GM19025 (cell line): ENCODE measurements around the gene MACROH2A2.
"Not testable (repeated sequence)": the region's sequence is repeated elsewhere in the genome, so short reads cannot be mapped to it uniquely, and the experiment has no call there.

Experiments used
- ATAC-seq: cut with Tn5 transposase; IDR thresholded peaks from one replicate; pipeline ENCODE4 v1.9.1; 2021; ENCODE audit warnings: mild to moderate bottlenecking, low read depth, moderate library complexity; ENCODE audit not compliant: unreplicated experiment

The MACROH2A2 gene

GRCh38 chr10:70066190-70066589, 13.5 kb downstream of the MACROH2A2 start:
- no peak for ATAC-seq

- no peak for ATAC-seq
Measured at GRCh38 chr10:70067586-70067985, 14.9 kb downstream of the MACROH2A2 start.

GRCh38 chr10:70068925-70069324, 16.3 kb downstream of the MACROH2A2 start:
- no peak for ATAC-seq

GRCh38 chr10:70069346-70069745, 16.7 kb downstream of the MACROH2A2 start:
- ATAC-seq = no peak

GRCh38 chr10:70070834-70071233, 18.2 kb downstream of the MACROH2A2 start:
- no peak for ATAC-seq

- no peak for ATAC-seq
Measured at GRCh38 chr10:70074165-70074564, 21.5 kb downstream of the MACROH2A2 start.

- no peak for ATAC-seq
Measured at GRCh38 chr10:70074971-70075370, 22.3 kb downstream of the MACROH2A2 start.

GRCh38 chr10:70078329-70078728, 25.7 kb downstream of the MACROH2A2 start:
- no peak for ATAC-seq

GRCh38 chr10:70078937-70079336, 26.3 kb downstream of the MACROH2A2 start:
- ATAC-seq = no peak

GRCh38 chr10:70080789-70081188, 28.1 kb downstream of the MACROH2A2 start:
- not testable (repeated sequence) for ATAC-seq

- ATAC-seq = no peak
Measured at GRCh38 chr10:70084189-70084588, 31.5 kb downstream of the MACROH2A2 start.

GRCh38 chr10:70085975-70086613, 33.4 kb downstream of the MACROH2A2 start:
- ATAC-seq = no peak

GRCh38 chr10:70087616-70088307, 35.1 kb downstream of the MACROH2A2 start:
- ATAC-seq = no peak

GRCh38 chr10:70088308-70088698, 35.7 kb downstream of the MACROH2A2 start:
- ATAC-seq = no peak

GRCh38 chr10:70090013-70090412, 37.4 kb downstream of the MACROH2A2 start:
- no peak for ATAC-seq

- no peak for ATAC-seq
Measured at GRCh38 chr10:70090951-70091350, 38.3 kb downstream of the MACROH2A2 start.

- ATAC-seq = no peak
Measured at GRCh38 chr10:70092389-70092718, 39.7 kb downstream of the MACROH2A2 start.

- no peak for ATAC-seq
Measured at GRCh38 chr10:70093335-70093944, 40.8 kb downstream of the MACROH2A2 start.

- no peak for ATAC-seq
Measured at GRCh38 chr10:70094250-70094649, 41.6 kb downstream of the MACROH2A2 start.

GRCh38 chr10:70096016-70096704, 43.5 kb downstream of the MACROH2A2 start:
- no peak for ATAC-seq

- ATAC-seq = no peak
Measured at GRCh38 chr10:70096705-70097420, 44.2 kb downstream of the MACROH2A2 start.
